HG02798 (cell line): Measurements from ENCODE around the gene PARM1.

Experiments
- ATAC-seq: cut with Tn5 transposase; IDR thresholded peaks from one replicate; pipeline ENCODE4 v1.9.1; 2021; ENCODE audit warnings: mild to moderate bottlenecking; ENCODE audit not compliant: unreplicated experiment, poor library complexity

Gene PARM1

DNA sequence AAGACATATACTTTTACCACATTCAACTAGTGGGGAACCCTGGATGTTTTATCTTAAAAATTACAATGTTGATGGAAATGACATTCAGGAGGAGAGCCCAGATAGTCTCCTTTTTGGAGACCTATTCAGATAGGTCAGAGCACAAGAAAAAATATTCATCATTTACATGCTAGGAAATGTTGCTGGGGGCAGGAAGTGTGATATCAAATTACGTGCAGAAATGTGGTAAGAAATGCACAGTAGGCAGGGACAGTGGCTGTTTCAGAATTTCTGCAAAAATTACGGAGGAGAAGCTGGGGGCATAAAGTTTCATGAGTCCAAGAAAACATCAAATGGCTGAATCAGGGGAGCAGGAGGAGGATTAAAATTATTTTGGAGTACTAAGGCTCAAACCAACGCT is 8.2 kb downstream of the PARM1 start:
- ATAC-seq = no peak

GRCh38 chr4:74942251-74942917 is 9.5 kb downstream of the PARM1 start:
- ATAC-seq = peak; percentile 26

DNA sequence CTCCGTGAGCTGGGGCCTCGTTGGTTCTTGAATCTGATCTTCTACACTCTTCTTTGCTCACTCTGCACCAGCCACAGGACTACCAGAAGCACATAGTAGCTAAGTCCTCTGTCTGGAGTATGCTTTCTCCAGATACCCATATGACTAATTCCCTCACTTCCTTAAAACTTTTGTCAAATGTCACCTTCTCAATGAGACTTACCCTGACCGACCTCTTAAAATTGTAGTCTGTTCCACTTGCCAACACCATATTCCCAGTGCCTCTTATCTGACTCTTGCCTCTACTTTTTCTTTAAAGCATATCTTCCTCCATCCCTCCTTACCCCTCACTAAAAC is 10.0 kb downstream of the PARM1 start:
- ATAC-seq = peak; percentile 38

GRCh38 chr4:74944354-74944793 is 11.5 kb downstream of the PARM1 start:
- peak; percentile 68 for ATAC-seq

DNA sequence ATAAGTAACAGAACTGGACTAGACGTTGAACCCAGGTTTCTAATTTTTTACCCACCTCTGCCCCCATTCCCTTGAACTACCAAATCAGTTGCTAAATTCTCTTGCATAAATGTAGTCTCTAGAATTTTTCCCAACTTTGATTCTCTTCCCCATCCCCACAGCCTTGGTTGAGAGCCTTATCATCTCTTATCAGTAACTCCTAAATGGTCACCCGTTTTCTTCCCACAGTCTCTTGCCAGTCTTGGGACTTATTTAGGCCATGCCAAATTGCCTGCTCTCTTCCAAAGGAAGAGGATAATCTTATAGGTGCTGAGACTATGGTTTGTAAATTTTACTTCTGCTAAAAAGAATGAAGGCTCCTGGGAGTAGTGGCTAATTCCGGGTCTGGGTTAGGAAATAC is 13.3 kb downstream of the PARM1 start:
- no peak for ATAC-seq

DNA sequence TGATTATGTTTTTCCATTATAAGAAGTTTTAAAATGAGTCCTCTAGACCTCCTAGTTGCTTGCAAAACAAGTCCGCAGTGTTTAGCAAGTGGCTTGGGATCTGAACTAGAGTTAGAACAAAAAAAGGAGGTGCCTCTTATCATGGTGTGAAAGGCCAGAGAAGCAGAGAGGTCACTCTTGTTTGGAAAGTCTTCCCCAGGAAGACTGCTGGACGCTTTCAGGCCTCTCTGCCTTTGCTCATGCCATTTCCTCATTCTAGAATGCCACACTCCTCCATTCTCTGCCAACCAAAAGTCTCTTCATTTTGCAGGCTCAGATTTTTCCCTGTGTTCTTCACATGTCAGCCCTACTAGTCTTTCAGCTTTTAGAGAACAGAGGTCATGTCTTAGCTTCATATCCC is 14.9 kb downstream of the PARM1 start:
- no peak for ATAC-seq

- ATAC-seq = no peak
These were observed 15.3 kb downstream of the PARM1 start for GRCh38 chr4:74948236-74948635.

DNA sequence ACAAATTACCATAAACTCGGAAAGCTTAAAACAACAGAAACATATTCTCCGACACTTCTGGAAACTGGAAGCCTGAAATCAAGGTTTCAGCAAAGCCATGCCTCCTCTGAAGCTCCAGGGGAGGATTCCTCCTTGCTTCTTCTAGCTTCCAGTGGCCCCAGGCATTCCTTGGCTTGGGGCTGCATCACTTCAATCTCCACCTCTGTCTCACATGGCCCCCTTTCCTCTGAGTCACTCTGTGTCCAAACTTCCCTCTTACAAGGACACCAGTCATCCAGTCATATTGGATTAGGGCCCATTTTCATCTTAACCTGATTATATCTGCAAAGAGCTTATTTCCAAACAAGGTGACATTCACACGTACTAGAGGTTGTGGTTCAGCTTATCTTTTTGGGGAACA is 17.3 kb downstream of the PARM1 start:
- ATAC-seq = no peak

GRCh38 chr4:74950882-74951281 is 18.0 kb downstream of the PARM1 start:
- no peak for ATAC-seq

DNA sequence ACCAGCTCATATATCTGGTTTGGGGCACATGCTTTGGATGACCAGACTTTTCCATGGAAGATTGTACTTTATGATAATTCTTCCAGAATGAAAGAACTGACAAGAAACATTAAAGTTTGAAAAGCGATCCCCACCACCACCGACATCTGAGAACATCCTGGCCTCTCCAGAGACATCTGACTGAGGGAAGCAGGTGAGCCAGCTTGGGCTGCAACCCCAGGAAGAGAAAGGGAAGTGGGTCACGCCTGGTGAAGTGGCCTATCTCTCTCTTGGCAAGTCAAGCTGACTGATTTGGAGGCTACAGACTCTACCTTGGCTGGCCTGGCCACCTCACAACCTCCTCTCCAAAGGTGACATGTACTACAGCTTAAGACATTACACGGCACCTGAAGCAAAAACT is 20.7 kb downstream of the PARM1 start:
- no peak for ATAC-seq

DNA sequence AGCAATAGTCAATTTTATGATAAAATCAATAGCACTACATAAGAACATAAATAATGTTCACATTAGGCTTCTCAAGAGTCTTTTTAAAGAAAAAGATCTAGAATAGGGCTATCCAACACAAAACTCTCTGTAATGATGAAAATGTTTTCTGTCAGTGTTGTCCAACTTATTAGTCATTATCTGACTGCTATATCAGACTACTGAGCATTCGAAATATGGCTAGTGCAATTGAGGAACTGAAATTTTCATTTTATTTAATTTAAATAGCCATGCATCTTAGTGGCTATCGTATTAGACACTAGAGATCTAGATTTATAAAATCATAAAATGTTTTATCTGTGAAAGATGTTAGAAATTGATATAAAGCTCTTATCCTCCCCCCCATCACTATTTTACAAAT is 26.0 kb downstream of the PARM1 start:
- no peak for ATAC-seq

DNA sequence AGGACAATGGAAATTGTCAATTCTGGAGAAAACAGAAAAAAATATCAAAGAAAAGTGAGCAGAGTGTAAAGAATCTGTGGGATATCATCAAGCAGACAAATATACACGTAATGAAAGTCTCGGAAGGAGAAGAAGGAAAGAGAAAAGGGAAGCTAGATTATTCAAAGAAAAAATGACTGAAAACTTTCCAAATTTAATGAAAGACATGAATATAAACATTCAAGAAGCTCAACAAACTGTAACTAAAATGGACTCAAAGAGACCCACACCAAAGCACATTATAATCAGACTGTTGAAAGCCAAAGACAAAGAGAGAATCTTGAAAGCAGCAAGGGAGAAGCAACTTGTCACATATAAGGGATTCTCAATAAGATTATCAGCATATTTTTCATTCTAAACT is 28.3 kb downstream of the PARM1 start:
- ATAC-seq = no peak

GRCh38 chr4:74962584-74962983 is 29.7 kb downstream of the PARM1 start:
- ATAC-seq = no peak

- no peak for ATAC-seq
These were observed 31.4 kb downstream of the PARM1 start for GRCh38 chr4:74964311-74964710.

DNA sequence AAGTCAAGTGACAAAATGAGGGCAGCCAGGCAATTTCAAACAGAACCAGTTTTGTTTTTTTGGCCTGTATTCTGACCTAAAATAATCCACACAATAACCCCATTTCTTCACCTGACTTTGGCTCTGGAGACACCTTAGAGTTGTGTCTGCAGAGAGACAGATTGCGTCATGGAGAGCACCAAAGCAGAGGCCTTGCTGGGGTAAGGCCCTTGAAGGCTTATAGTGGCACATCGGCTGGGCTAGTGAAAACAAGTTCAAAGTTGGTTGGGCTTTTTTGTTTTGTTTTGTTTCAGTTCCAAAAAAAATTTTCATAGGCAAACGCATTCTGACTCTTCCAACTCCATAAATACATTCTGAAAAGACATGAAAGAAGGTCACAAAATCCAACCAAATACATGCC is 34.4 kb downstream of the PARM1 start:
- no peak for ATAC-seq

DNA sequence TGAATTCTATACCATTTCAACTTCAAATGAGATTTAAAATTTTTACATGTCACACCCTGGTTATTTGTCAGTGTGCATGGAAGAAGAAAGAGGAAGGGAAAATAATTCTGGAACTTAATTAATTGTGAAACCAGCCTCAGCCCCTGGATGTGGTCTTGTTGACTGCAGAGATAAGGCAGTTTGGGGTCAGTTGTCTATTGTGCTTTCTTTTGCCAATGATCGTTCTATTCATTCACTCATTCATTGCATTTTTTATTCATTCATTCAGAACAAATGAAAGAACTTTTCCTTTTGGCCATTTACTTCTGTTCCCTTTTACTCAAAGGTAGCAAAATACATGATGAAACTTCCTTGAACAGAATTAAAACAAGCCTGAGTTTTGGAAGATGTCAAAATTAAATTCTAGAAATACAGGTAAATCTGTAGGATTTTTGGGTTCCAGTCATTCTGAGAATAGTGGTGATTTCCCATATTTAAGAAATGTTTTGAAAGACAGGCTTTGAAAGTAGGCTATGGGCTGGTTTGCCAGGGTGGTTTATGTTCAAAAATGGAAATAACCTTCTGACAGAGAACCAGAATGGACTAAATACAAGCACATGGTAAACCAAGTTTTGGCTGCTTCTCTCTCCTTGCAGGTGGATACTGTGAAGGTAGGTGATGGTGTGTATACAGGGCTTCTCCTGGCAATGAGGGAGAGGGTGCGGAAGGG is 35.7 kb downstream of the PARM1 start:
- peak; percentile 69 for ATAC-seq

DNA sequence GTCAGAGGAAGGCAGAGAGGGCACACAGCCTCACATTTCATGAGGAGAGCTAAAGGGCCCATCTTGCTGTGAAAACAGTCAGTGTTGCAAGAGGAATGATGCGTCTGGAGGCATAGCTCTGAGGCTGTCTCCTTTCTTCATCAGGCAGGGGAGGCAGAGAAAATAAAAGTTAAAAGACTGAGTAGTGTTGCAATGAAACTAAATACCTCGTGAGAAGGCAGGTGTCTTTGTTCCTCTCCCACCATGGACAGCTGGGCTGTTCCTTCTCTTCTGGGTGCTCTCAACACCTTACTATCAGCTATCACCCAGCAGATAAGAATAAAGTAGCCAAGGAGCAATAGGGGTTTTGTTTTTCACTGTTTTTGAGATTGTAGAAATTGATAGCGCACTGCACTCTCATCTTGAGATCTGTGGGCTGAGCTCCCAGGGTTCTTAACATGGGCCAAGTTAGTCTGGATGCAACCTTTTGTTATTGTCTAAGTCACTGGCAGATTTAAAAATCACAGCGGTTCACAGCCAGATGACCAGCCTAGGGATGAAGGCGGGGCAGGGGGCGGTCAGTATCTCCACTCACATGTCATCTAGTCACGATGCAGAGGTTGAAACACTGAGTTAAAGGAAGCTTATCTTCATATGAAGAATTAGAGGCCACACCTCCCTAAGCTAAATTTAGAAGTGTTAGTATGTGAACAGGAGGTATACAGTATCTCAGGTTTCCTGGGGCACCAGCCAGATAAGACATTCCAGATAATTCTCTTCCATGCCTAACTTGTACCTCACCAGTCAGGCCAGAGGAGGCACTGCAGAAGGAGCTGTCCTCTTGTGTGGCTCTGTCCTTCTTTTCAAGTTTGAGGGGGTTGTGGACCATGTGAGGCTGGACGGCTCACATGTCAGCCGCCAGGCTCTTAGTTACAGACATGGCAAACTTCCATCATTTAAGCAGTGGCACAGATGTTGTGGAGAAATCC is 36.9 kb downstream of the PARM1 start:
- no peak for ATAC-seq

DNA sequence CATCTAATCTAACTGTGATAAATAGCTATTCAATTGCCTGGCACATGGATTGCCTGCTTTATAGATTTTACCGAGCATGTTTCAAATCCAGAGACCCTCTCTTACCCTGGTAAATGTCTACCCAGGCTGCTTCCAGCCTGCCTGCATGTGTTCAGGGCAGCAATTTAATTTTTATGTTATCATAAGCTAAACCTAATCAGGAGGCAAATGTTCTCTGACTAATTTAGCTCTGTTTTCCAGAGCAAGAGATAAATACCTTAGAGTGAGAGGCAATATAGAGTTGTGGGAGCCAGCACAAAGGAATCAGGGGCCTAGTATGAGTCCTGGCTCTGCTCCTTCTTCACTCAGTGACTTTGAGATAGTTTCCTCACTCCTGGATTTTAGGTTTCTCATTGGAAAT is 37.7 kb downstream of the PARM1 start:
- no peak for ATAC-seq

DNA sequence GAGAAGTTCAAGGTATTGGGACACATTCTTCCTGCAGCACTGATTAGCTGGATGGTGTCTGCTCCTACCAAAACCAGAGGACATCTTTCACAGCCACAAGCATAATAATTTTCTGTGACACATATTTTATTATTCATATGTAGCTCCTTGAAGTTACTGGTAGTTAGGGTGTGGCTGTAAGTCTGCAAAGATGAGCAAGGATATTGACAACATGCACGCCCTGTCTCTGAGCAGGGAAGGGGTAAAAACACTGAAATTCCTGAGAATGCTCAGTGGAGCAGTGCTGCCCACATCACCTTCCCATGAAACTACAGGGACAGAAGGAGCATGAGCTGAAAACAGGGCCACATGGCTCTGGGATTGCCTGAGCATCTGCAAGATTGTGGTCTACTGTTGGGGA is 38.9 kb downstream of the PARM1 start:
- no peak for ATAC-seq

DNA sequence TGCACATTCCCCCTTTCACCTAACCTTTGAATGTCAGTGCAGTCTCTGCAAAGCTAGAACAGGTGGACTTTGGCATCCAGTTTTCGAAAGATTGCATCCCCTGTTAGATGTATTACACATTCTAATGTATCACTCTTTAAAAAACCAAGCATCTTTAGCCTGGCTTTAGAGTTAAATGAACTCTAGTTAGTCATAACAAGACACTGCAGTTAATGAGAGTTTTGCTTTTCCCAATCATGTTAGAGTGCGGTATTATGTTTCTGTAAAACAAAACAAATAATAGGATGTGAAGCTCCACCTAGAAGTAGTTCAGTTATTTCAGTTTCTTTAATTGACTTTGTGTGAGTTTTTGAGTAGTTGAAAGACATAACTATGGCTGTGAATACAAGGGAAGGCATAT is 42.2 kb downstream of the PARM1 start:
- no peak for ATAC-seq
